GF-D8 (cell line): ENCODE measurements around the gene PLCG1.

Experiments used
- DNase-seq: peaks from one replicate; lab custom pipeline; 2025; lab: John Stamatoyannopoulos, UW

Gene PLCG1

DNA sequence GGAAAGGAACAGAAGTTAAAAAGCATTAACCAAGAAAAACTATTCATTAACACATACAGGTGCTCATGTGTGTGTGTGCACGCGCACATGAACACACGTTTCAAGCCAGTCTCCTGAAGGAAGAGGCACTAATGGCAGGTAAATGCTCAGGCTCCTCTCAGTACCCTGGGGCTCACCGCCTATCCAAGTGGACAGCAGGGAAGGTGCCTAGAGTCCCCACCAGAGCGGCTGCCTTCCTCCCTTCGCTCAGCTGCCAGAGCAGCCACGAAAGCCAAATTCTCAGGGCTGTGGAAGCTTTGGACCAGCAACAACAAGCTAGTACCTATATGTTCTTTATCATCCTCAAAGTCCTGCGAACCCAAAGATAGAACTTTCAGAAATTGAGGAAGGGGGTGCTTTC is 42.6 kb downstream of the PLCG1 start:
- no peak for DNase-seq

GRCh38 chr20:41180599-41181333 is 43.4 kb downstream of the PLCG1 start:
- no peak for DNase-seq

GRCh38 chr20:41181567-41181966 is 44.2 kb downstream of the PLCG1 start:
- DNase-seq: no peak

GRCh38 chr20:41182296-41183212 is 45.2 kb downstream of the PLCG1 start:
- no peak for DNase-seq

- DNase-seq: no peak
Measured at GRCh38 chr20:41183391-41183790, 46.0 kb downstream of the PLCG1 start.

GRCh38 chr20:41183831-41184230 is 46.5 kb downstream of the PLCG1 start:
- no peak for DNase-seq

DNA sequence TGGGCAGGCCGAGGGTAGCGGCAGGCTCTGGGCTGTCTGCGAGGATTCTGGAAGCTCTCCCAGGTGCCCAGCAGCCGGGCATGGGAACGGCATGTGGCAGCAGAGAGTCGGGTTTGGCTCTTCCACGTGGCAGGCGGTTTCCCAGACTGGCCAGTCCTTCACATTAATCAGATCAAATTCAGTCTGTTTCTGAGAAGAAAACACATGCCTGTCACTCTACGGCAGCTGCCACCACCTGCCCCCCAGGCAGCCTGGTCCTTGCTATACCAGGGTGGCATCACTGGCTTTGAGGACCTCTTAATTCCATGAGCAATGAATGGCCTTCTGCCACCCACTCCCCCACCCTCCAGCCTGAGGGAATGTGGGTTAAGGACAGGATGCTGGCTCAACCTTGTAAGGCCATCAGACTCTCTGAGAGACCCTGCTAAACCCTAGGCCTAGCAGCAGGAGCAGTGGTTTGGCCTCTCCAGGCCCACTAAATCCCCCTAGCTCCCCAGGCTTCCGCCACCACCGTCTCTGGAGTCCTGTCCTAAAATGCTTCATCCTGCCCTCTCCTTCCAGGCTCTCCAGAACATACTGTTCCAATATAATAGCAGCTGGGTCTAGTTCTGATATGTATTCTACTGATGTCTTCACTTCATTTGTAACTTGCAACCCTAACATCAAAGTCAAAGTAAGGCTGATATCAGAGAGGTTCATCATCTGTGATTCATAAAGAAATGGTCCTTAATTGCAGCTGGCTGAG is 47.8 kb downstream of the PLCG1 start:
- no peak for DNase-seq

- DNase-seq: no peak
Measured at GRCh38 chr20:41187668-41188067, 50.3 kb downstream of the PLCG1 start.

- DNase-seq: no peak
Measured at GRCh38 chr20:41191562-41192500, 54.5 kb downstream of the PLCG1 start.

DNA sequence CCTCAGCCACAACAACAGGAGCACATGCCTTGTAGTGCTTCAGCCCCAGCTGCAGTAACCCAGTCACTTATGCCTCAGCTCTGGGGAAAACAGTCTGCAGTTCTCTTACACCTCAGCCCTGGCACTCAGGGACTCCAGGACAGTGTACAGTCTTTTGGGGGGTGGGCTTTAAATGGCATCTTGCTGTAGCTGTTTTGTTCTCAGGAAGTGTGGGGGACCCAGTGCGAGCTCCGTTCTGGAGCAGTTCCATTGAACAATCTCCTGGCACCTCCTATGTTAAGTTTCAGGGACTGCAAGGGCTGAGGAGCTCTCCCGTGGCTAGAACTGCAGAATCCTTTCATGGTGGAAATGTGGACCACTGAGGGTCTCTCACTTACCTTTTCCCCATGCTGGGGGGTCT is 55.2 kb downstream of the PLCG1 start:
- DNase-seq: no peak

- DNase-seq: no peak
Measured at GRCh38 chr20:41196653-41197225, 59.4 kb downstream of the PLCG1 start.

DNA sequence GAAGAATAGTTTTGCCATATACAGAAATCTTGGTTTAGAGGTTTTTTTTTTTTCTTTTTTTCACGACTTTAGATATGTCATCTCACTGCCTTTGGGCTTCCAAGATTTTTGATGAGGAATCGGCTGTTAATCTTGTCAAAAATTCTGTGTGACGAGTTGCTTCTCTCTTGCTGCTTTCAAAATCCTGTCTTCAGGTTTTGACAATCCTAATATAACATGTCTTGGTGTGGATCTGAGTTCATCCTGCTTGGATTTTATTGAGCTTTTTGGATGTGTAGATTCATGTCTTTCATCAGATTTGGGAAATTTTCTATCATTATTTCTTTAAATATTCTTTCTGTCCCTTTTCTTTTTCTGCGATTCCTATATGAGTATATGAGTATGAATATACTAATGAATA is 61.1 kb downstream of the PLCG1 start:
- no peak for DNase-seq

- no peak for DNase-seq
Measured at GRCh38 chr20:41200446-41201202, 63.3 kb downstream of the PLCG1 start.

DNA sequence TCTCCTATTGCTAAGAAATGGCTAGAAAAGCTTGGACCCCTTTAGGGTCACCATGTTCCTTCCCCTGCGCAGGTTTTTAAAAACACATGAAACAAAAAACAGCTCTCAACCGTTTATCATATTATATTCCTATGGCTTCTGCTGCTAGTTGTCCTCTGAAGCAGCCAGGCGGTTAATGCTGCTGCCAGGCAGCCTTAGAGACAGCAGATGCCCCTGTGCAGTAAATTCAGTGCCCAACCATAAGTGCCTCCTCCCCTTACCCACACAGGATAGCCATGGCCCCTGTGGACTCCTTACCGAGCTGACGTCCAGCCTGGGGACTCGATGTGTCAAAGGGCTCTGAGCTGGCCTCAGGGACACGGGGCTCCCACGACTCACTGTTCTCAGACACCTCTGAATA is 64.4 kb downstream of the PLCG1 start:
- no peak for DNase-seq

- no peak for DNase-seq
Measured at GRCh38 chr20:41202426-41202825, 65.1 kb downstream of the PLCG1 start.

GRCh38 chr20:41203660-41204059 is 66.3 kb downstream of the PLCG1 start:
- no peak for DNase-seq

DNA sequence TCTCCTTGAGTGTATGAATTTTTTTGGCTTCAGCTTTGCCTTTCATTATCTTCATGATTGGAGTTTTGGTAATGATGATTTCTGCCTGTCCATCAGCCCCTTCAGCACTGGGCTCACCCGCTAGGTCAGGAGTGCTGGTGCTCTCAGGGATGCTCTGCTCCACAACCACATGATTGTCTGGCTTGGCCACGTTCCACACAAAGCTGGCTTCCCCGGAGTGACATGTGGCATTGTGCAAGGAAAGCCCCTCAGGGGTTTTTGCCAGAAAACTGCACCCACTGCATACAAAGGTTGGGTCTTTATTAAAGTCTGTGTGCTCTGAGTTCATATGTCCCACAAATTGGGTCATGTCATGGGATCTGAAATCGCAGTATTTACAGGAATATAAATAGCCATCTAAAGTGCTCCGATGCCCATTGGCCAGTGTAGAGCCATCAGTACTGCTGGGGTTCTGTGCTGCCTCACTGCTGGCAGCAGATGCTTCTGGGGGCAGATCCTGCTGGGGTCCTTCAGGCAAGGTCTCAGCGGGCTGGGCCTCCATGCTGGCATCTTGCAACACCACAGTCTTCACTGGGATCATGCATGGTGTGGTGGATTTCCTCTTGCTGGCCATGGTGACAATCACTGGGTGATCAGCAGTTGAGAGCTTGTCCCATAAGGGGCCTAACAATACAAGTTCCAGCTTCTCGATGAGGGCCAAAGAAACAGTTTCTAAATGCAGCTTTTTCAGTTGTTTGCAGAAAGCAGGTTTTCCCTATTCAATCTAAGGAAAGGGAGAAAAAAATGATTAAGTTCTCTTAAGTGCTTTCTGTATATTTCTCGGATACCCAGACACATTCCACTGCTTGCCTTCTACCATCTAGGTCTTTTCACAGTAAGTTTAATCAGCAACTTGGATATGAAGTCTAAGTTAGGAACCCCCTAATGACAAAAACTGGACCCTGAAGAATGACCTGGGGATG is 67.2 kb downstream of the PLCG1 start:
- no peak for DNase-seq

DNA sequence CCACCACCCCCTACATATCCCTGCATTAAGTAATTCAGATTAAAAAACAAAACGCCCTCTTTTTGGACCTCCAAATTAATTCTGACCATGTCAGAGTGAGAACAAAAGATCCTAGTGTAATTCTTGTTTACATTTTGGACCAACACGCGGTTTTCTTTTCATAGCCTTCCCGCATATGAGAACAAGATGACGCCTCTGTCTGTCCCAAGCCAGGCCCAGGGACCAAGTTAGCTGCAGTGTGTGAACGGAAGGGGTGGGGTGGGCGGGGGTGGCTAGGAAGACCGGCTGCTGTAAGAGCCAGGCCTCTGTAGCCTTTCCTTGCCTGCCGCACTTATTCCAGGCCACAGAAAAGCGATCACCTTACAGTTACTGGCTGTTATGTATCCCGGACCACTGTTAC is 68.0 kb downstream of the PLCG1 start:
- DNase-seq: no peak

GRCh38 chr20:41213150-41213820 is 75.9 kb downstream of the PLCG1 start:
- no peak for DNase-seq
